GM12892 (cell line): Measurements from ENCODE around the gene RAP2C.

Experiments used
- POLR2A ChIP-seq: IDR thresholded peaks from 2 replicates; pipeline ENCODE4 v1.6.1; 2011; ENCODE audit warnings: low read depth, low read length, control low read depth
- POLR2AphosphoS5 ChIP-seq: IDR thresholded peaks from 2 replicates; pipeline ENCODE4 v1.6.1; 2011; ENCODE audit warnings: low read depth, low read length, control low read depth

DNA sequence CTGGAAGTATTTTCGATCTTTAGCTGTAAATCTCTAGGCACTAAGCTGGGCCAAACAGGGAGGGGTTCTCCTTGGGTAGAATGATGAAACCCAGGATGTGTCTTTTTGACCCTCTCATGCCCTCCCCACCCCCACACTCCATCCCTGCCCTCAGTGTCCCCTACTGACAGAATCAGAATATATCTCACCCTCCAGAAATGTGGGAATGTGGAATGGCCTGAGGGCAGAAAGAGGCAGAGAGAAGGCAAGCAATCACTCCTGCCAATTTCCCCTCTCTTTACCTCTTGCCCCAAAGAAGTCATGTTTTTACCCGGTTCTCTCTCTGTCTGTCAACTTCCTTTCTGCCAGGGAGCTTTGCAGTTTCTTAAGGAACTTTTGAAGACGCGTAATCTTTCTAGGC lies 34.4 kb downstream of the RAP2C start:
- TF ChIP-seq POLR2A (no peak), POLR2AphosphoS5 (no peak)
